NCI-H1048 (cell line): ENCODE measurements around the gene CCL16.

Source experiments
- DNase-seq: peaks from one replicate; lab custom pipeline; 2025; lab: John Stamatoyannopoulos, UW

The CCL16 gene

GRCh38 chr17:35934760-35935159 is 46.5 kb downstream of the CCL16 start:
- no peak for DNase-seq

- DNase-seq: no peak
Observed at GRCh38 chr17:35932586-35932985, 48.7 kb downstream of the CCL16 start.

GRCh38 chr17:35931794-35932425 is 49.4 kb downstream of the CCL16 start:
- no peak for DNase-seq

GRCh38 chr17:35930211-35931065 is 50.9 kb downstream of the CCL16 start, which contains the start of gene RDM1:
TSS of gene RDM1 (minus strand) at chr17:35930773. CDS start at chr17:35930727, 46 bp downstream.
- peak; percentile 60 for DNase-seq

- no peak for DNase-seq
Observed at GRCh38 chr17:35927714-35928113, 53.6 kb downstream of the CCL16 start.
